ENCODE data around the gene MARCHF10.

The MARCHF10 gene

GRCh38 chr17:62665599-62665998, 142.5 kb downstream of the MARCHF10 start:
- H3K9me3 ChIP-seq (replicated peaks in 1 of 11), result peaks cover 6 to 9% (median 7%) of the 10 kb centered on the region in 11 experiments
- H3K36me3 ChIP-seq, result peaks cover 28 to 85% (median 64%) of the 10 kb centered on the region in 11 experiments; a peak in 21 of 22 replicates
- H3K27ac ChIP-seq, result no peak overlapping the region
- H3K4me1 ChIP-seq, result peaks cover 0 to 26% (median 13%) of the 10 kb centered on the region in 10 experiments; a peak in 13 of 20 replicates
- no peak for TF ChIP-seq Cebpa-rat (IDR thresholded peaks at IDR 0.05)
- H3K27me3 ChIP-seq, result no peaks in the 10 kb centered on the region
- H3K4me3 ChIP-seq, result no peak overlapping the region
- peaks cover 0 to 72% (median 4%) of the 10 kb centered on the region in 11 experiments; a peak in 10 of 22 replicates for H4K20me1 ChIP-seq
- H3K9ac ChIP-seq, result no peak overlapping the region
- H3K4me2 ChIP-seq, result no peak overlapping the region

- H3K4me2 ChIP-seq, result no peak overlapping the region
- peaks cover 0 to 26% (median 12%) of the 10 kb centered on the region in 10 experiments; a peak in 13 of 20 replicates for H3K4me1 ChIP-seq
- H3K36me3 ChIP-seq, result peaks cover 39 to 85% (median 64%) of the 10 kb centered on the region in 11 experiments
- H3K27me3 ChIP-seq, result no peaks in the 10 kb centered on the region
- no peak overlapping the region for H3K9ac ChIP-seq
- TF ChIP-seq Cebpa-rat (IDR thresholded peaks at IDR 0.05), result no peak
- peaks cover 17 to 20% (median 18%) of the 10 kb centered on the region in 11 experiments for H3K9me3 ChIP-seq (replicated peaks in 1 of 11)
- 0 out of 22 replicates have a peak overlapping the region, but pooled peaks of 1 of the 11 experiments have one; percentile 8 for H3K27ac ChIP-seq
- peaks cover 0 to 61% (median 4%) of the 10 kb centered on the region in 11 experiments; a peak in 10 of 22 replicates for H4K20me1 ChIP-seq
- no peak overlapping the region for H3K4me3 ChIP-seq
These were observed 143.6 kb downstream of the MARCHF10 start for GRCh38 chr17:62664336-62665120.

DNA sequence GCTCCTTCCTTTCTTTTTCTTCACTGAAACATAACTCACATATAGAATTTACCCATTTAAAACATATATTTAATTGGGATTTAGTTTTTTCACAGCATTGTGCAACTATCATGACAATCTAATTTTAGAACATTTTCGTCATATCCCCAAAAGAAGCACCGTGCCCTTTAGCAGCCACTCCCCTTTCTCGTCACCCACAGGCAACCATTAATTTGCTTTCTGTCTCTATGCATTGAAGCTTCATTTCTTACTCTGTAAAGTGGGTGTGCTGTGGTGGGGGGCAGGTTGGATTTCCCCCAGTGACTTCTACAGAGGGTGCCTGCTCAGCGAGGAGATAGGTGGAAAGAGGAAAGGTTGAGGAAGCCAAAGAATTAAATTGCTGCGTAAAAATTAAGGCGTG, 144.8 kb downstream of the MARCHF10 start:
- peaks cover 25 to 32% (median 29%) of the 10 kb centered on the region in 11 experiments for H3K9me3 ChIP-seq (replicated peaks in 1 of 11)
- H3K36me3 ChIP-seq, result peaks cover 51 to 85% (median 67%) of the 10 kb centered on the region in 11 experiments
- H4K20me1 ChIP-seq, result peaks cover 0 to 54% (median 4%) of the 10 kb centered on the region in 11 experiments; a peak in 10 of 22 replicates
- no peak overlapping the region for H3K4me3 ChIP-seq
- H3K27ac ChIP-seq, result peak overlapping the region in 3 of 11 experiments; percentile 14 to 30 (median 29); a peak in 3 of 22 replicates
- H3K27me3 ChIP-seq, result no peaks in the 10 kb centered on the region
- no peak for TF ChIP-seq Cebpa-rat (IDR thresholded peaks at IDR 0.05)
- peaks cover 0 to 26% (median 12%) of the 10 kb centered on the region in 10 experiments; a peak in 13 of 20 replicates for H3K4me1 ChIP-seq
- H3K4me2 ChIP-seq, result peak overlapping the region in 7 of 11 experiments; percentile 5 to 76 (median 43); a peak in 12 of 22 replicates
- H3K9ac ChIP-seq, result no peak overlapping the region; a peak in 1 of 22 replicates

DNA sequence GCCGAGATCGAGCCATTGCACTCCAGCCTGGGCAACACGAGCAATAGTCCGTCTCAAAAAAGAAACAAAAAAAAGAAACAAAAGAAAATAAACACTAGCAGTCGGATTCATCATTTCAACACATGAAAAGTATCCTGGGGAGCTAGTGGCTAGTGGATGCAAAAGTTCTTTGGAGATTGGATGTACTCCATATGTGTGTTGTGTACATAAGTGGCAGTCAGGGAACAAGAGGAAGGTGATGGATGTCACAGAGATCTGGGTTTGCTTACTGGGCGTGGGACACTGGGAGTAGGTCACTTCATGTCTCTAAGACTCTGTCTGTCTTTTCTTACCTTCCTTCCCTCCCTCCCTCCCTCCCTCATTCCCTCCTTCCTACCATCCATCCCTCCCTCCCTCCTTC, 145.3 kb downstream of the MARCHF10 start:
- Histone ChIP-seq H3K9ac (no peak overlapping the region), H3K36me3 (peaks cover 55 to 85% (median 67%) of the 10 kb centered on the region in 11 experiments), H3K27me3 (no peaks in the 10 kb centered on the region), H3K4me1 (peaks cover 0 to 26% (median 12%) of the 10 kb centered on the region in 10 experiments; a peak in 13 of 20 replicates), H3K4me2 (peak overlapping the region in 5 of 11 experiments; percentile 19 to 52 (median 26); a peak in 9 of 22 replicates), H3K27ac (no peak overlapping the region), H3K4me3 (no peak overlapping the region), H4K20me1 (peaks cover 0 to 54% (median 4%) of the 10 kb centered on the region in 11 experiments; a peak in 10 of 22 replicates), H3K9me3 (replicated peaks in 1 of 11) (peaks cover 25 to 36% (median 31%) of the 10 kb centered on the region in 11 experiments)
- TF ChIP-seq Cebpa-rat (IDR thresholded peaks at IDR 0.05), result no peak

DNA sequence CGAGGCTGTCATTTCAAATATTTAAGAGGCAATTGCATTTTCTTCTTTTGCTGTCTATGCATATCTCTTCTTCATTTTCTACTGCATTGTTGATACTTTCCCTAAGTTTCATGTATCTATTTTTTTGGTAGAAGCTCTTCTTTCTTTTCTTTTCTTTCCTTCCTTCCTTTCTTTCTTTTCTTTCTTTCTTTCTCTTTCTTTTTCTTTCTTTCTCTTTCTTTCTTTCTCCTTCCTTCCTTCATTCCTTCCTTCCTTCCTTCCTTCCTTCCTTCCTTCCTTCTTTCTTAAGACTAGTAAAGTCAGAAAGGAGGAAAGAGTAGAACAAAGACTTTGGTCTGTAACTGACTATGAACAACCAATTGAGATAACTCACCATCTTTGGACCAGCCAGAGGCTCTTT, 146.8 kb downstream of the MARCHF10 start:
- H3K27me3 ChIP-seq, result no peaks in the 10 kb centered on the region
- peaks cover 46 to 84% (median 61%) of the 10 kb centered on the region in 11 experiments for H3K36me3 ChIP-seq
- H3K4me2 ChIP-seq, result peak overlapping the region in 1 of 11 experiments; percentile 10; a peak in 2 of 22 replicates
- H3K9ac ChIP-seq, result no peak overlapping the region
- H3K4me3 ChIP-seq, result no peak overlapping the region
- peaks cover 0 to 68% (median 4%) of the 10 kb centered on the region in 11 experiments; a peak in 9 of 22 replicates for H4K20me1 ChIP-seq
- no peak overlapping the region for H3K27ac ChIP-seq
- H3K4me1 ChIP-seq, result peaks cover 0 to 32% (median 12%) of the 10 kb centered on the region in 10 experiments; a peak in 13 of 20 replicates
- TF ChIP-seq Cebpa-rat (IDR thresholded peaks at IDR 0.05), result no peak
- H3K9me3 ChIP-seq (replicated peaks in 1 of 11), result peaks cover 25 to 36% (median 31%) of the 10 kb centered on the region in 11 experiments

- Histone ChIP-seq H3K36me3 (peaks cover 40 to 84% (median 54%) of the 10 kb centered on the region in 11 experiments), H3K9me3 (replicated peaks in 1 of 11) (peaks cover 25 to 36% (median 31%) of the 10 kb centered on the region in 11 experiments), H4K20me1 (peaks cover 0 to 67% (median 2%) of the 10 kb centered on the region in 11 experiments; a peak in 9 of 22 replicates), H3K4me3 (no peak overlapping the region; a peak in 1 of 20 replicates), H3K4me2 (no peak overlapping the region), H3K4me1 (peaks cover 0 to 34% (median 12%) of the 10 kb centered on the region in 10 experiments; a peak in 13 of 20 replicates), H3K27me3 (no peaks in the 10 kb centered on the region), H3K9ac (no peak overlapping the region), H3K27ac (no peak overlapping the region)
- TF ChIP-seq Cebpa-rat (IDR thresholded peaks at IDR 0.05), result no peak
These were observed 147.4 kb downstream of the MARCHF10 start for GRCh38 chr17:62660629-62661118.

GRCh38 chr17:62658136-62658920, 149.8 kb downstream of the MARCHF10 start:
- Histone ChIP-seq H3K27ac (no peak overlapping the region), H3K27me3 (no peaks in the 10 kb centered on the region), H3K36me3 (peaks cover 31 to 76% (median 45%) of the 10 kb centered on the region in 11 experiments), H3K4me3 (no peak overlapping the region), H4K20me1 (peaks cover 0 to 70% (median 0%) of the 10 kb centered on the region in 11 experiments; a peak in 10 of 22 replicates), H3K9ac (no peak overlapping the region), H3K4me1 (peaks cover 9 to 52% (median 26%) of the 10 kb centered on the region in 10 experiments), H3K4me2 (no peak overlapping the region), H3K9me3 (replicated peaks in 1 of 11) (peaks cover 25 to 36% (median 31%) of the 10 kb centered on the region in 11 experiments)
- TF ChIP-seq Cebpa-rat (IDR thresholded peaks at IDR 0.05), result no peak

- H3K36me3 ChIP-seq, result peaks cover 31 to 75% (median 45%) of the 10 kb centered on the region in 11 experiments
- no peak overlapping the region for H3K4me2 ChIP-seq
- H3K27me3 ChIP-seq, result no peaks in the 10 kb centered on the region
- peaks cover 16 to 52% (median 26%) of the 10 kb centered on the region in 10 experiments for H3K4me1 ChIP-seq
- H3K27ac ChIP-seq, result no peak overlapping the region
- no peak overlapping the region for H3K4me3 ChIP-seq
- peaks cover 25 to 36% (median 31%) of the 10 kb centered on the region in 11 experiments for H3K9me3 ChIP-seq (replicated peaks in 1 of 11)
- no peak overlapping the region for H3K9ac ChIP-seq
- no peak for TF ChIP-seq Cebpa-rat (IDR thresholded peaks at IDR 0.05)
- H4K20me1 ChIP-seq, result peaks cover 0 to 66% (median 0%) of the 10 kb centered on the region in 11 experiments; a peak in 10 of 22 replicates
These were observed 150.4 kb downstream of the MARCHF10 start for GRCh38 chr17:62657690-62658089.
